ENCODE measurements around the gene FNIP2.

Gene FNIP2

GRCh38 chr4:158805635-158806471 is 37.0 kb downstream of the FNIP2 start (continued):
- no peak for TF ChIP-seq KLF17 (tag by site-specific recombination; IDR thresholded peaks at IDR 0.05)
- TF ChIP-seq ZBTB6 (tag by site-specific recombination; IDR thresholded peaks at IDR 0.05) = no peak
- TF ChIP-seq KLF16 (tag by site-specific recombination; IDR thresholded peaks at IDR 0.05) = no peak
- TF ChIP-seq ZNF660 (tag by site-specific recombination; IDR thresholded peaks at IDR 0.05) = peak; percentile 99
- no peak for TF ChIP-seq ZNF473 (tag by site-specific recombination; IDR thresholded peaks at IDR 0.05)
- TF ChIP-seq EGR2 (tag by site-specific recombination; IDR thresholded peaks at IDR 0.05; ENCODE audit: low read depth) = no peak
- TF ChIP-seq ZNF394 (tag by site-specific recombination; IDR thresholded peaks at IDR 0.05; ENCODE audit: borderline replicate concordance) = peak; percentile 77
- TF ChIP-seq ZNF501 (tag by site-specific recombination; IDR thresholded peaks at IDR 0.05) = 0 out of 2 replicates have a peak, but pooled peaks have one; percentile 48
- TF ChIP-seq ZNF155 (tag by site-specific recombination; IDR thresholded peaks at IDR 0.05) = no peak
- TF ChIP-seq ZNF121 (tag by site-specific recombination; IDR thresholded peaks at IDR 0.05) = no peak
- no peak for TF ChIP-seq ZNF792 (tag by site-specific recombination; IDR thresholded peaks at IDR 0.05)
- TF ChIP-seq SCRT2 (tag by site-specific recombination; IDR thresholded peaks at IDR 0.05) = peak; percentile 91
- TF ChIP-seq ZNF585B (tag by site-specific recombination; IDR thresholded peaks at IDR 0.05) = no peak
- TF ChIP-seq, protein P1, sequence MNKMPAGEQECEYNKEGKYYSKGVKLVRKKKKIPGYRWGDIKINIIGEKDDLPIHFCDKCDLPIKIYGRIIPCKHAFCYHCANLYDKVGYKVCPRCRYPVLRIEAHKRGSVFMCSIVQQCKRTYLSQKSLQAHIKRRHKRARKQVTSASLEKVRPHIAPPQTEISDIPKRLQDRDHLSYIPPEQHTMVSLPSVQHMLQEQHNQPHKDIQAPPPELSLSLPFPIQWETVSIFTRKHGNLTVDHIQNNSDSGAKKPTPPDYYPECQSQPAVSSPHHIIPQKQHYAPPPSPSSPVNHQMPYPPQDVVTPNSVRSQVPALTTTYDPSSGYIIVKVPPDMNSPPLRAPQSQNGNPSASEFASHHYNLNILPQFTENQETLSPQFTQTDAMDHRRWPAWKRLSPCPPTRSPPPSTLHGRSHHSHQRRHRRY (tag by site-specific recombination; IDR thresholded peaks at IDR 0.05) = no peak
- TF ChIP-seq ZNF677 (tag by site-specific recombination; IDR thresholded peaks at IDR 0.05) = no peak
- TF ChIP-seq, protein P2, sequence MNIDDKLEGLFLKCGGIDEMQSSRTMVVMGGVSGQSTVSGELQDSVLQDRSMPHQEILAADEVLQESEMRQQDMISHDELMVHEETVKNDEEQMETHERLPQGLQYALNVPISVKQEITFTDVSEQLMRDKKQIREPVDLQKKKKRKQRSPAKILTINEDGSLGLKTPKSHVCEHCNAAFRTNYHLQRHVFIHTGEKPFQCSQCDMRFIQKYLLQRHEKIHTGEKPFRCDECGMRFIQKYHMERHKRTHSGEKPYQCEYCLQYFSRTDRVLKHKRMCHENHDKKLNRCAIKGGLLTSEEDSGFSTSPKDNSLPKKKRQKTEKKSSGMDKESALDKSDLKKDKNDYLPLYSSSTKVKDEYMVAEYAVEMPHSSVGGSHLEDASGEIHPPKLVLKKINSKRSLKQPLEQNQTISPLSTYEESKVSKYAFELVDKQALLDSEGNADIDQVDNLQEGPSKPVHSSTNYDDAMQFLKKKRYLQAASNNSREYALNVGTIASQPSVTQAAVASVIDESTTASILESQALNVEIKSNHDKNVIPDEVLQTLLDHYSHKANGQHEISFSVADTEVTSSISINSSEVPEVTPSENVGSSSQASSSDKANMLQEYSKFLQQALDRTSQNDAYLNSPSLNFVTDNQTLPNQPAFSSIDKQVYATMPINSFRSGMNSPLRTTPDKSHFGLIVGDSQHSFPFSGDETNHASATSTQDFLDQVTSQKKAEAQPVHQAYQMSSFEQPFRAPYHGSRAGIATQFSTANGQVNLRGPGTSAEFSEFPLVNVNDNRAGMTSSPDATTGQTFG (tag by site-specific recombination; IDR thresholded peaks at IDR 0.05; ENCODE audit: borderline replicate concordance) = no peak
- no peak for TF ChIP-seq WT1 (tag by site-specific recombination; IDR thresholded peaks at IDR 0.05)
- TF ChIP-seq, protein P3, sequence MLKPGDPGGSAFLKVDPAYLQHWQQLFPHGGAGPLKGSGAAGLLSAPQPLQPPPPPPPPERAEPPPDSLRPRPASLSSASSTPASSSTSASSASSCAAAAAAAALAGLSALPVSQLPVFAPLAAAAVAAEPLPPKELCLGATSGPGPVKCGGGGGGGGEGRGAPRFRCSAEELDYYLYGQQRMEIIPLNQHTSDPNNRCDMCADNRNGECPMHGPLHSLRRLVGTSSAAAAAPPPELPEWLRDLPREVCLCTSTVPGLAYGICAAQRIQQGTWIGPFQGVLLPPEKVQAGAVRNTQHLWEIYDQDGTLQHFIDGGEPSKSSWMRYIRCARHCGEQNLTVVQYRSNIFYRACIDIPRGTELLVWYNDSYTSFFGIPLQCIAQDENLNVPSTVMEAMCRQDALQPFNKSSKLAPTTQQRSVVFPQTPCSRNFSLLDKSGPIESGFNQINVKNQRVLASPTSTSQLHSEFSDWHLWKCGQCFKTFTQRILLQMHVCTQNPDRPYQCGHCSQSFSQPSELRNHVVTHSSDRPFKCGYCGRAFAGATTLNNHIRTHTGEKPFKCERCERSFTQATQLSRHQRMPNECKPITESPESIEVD (tag by site-specific recombination; IDR thresholded peaks at IDR 0.05) = no peak
- TF ChIP-seq TRIM28 (IDR thresholded peaks at IDR 0.05; ENCODE audit: borderline replicate concordance, low read length) = 0 out of 2 replicates have a peak, but pooled peaks have one; percentile 69
- no peak for TF ChIP-seq MYNN (tag by site-specific recombination; IDR thresholded peaks at IDR 0.05; ENCODE audit: borderline replicate concordance)
- no peak for TF ChIP-seq ZNF514 (tag by site-specific recombination; IDR thresholded peaks at IDR 0.05)
- peak; percentile 64 for TF ChIP-seq SP7 (tag by site-specific recombination; IDR thresholded peaks at IDR 0.05)
- no peak for TF ChIP-seq CTCF (tag by site-specific recombination; IDR thresholded peaks at IDR 0.05)
- no peak for TF ChIP-seq ZNF529 (tag by site-specific recombination; IDR thresholded peaks at IDR 0.05; ENCODE audit: insufficient replicate concordance)
- TF ChIP-seq AEBP2 (tag by site-specific recombination; IDR thresholded peaks at IDR 0.05; ENCODE audit: borderline replicate concordance) = no peak
